Activated B cell treated with CpG ODN at 0.5 μM for 24 hours (primary cell): ENCODE measurements around the gene POLE. TPM values are rescaled to one million over a fixed set of nuclear protein-coding genes. Genes with fewer than 3 reads are reported as not detected.

Source experiments
- ATAC-seq: fragments of 200-7000 bp; cut with Tn5 transposase; one replicate; pipeline ENCODE4 v1.10.0; 2021; ENCODE audit warnings: low read depth, mild to moderate bottlenecking, moderate library complexity
- CTCF ChIA-PET: fragments of 350-600 bp; sonication (Branson Sonifier 250); formaldehyde crosslinking; loops from one replicate; lab custom pipeline; 2021; ENCODE audit warnings: antibody characterized with exemption; lab: Charles Lee
- POLR2A ChIA-PET: fragments of 350-600 bp; sonication (Branson Sonifier 250); formaldehyde crosslinking; loops from one replicate; lab custom pipeline; 2021; ENCODE audit warnings: antibody characterized with exemption; lab: Charles Lee
- DNase-seq: peaks from one replicate; pipeline ENCODE4 v3.0.0; 2022
- H3K27ac Mint-ChIP-seq: one replicate; pipeline ENCODE4 v1.8.0; 2020; ENCODE audit warnings: mixed read lengths
- H3K27me3 Mint-ChIP-seq: one replicate; pipeline ENCODE4 v1.8.0; 2021; ENCODE audit warnings: mixed read lengths
- H3K36me3 Mint-ChIP-seq: one replicate; pipeline ENCODE4 v1.8.0; 2021; ENCODE audit warnings: low read depth, mixed read lengths
- H3K4me1 Mint-ChIP-seq: one replicate; pipeline ENCODE4 v1.8.0; 2021; ENCODE audit warnings: mixed read lengths
- H3K4me3 Mint-ChIP-seq: one replicate; pipeline ENCODE4 v1.8.0; 2020; ENCODE audit warnings: mild to moderate bottlenecking, mixed read lengths
- H3K9me3 Mint-ChIP-seq: one replicate; pipeline ENCODE4 v1.8.0; 2020; ENCODE audit warnings: mixed read lengths
- CTCF ChIP-seq: fragments of 200-600 bp; IDR thresholded peaks from one replicate; pipeline ENCODE4 v1.8.0; 2022; ENCODE audit warnings: antibody characterized with exemption, mild to moderate bottlenecking
- intact Hi-C: fragments of 100-400 bp; cut with micrococcal nuclease; formaldehyde crosslinking; loops from one replicate; pipeline ENCODE4 v1.15.1; 2024
- total RNA-seq: library from RNA; stranded (reverse); gene quantifications from 2 replicates; pipeline ENCODE4 v1.2.3, GENCODE V29; 2022

The POLE gene
- total RNA-seq, 1 donor from 2014 or later = 64.3 TPM

- no peaks in the 10 kb centered on the region for H3K9me3 Mint-ChIP-seq
- peaks cover 81% of the 10 kb centered on the region for H3K36me3 Mint-ChIP-seq
- intact Hi-C loops = no loop called here
- H3K4me1 Mint-ChIP-seq = no peaks in the 10 kb centered on the region
- no peak for ATAC-seq
- no peaks in the 10 kb centered on the region for H3K27me3 Mint-ChIP-seq
- no peak for DNase-seq
- no peak overlapping the region for H3K27ac Mint-ChIP-seq
- TF ChIP-seq CTCF = no peak
- CTCF ChIA-PET = no interaction called here
- H3K4me3 Mint-ChIP-seq = no peak overlapping the region
- POLR2A ChIA-PET = no interaction called here
Observed at GRCh38 chr12:132720606-132721345, 33.6 kb upstream of the POLE start.

GRCh38 chr12:132719954-132720324, 32.8 kb upstream of the POLE start:
- DNase-seq = no peak
- no peak for TF ChIP-seq CTCF
- H3K27me3 Mint-ChIP-seq = no peaks in the 10 kb centered on the region
- ChIA-PET CTCF (no interaction called here), POLR2A (no interaction called here)
- H3K4me1 Mint-ChIP-seq = no peaks in the 10 kb centered on the region
- peaks cover 78% of the 10 kb centered on the region for H3K36me3 Mint-ChIP-seq
- H3K27ac Mint-ChIP-seq = no peak overlapping the region
- no peaks in the 10 kb centered on the region for H3K9me3 Mint-ChIP-seq
- ATAC-seq = no peak
- no peak overlapping the region for H3K4me3 Mint-ChIP-seq
- intact Hi-C loops = no loop called here

- Mint-ChIP-seq H3K27me3 (no peaks in the 10 kb centered on the region), H3K4me3 (no peak overlapping the region), H3K36me3 (peaks cover 77% of the 10 kb centered on the region), H3K4me1 (peaks cover 3% of the 10 kb centered on the region), H3K27ac (no peak overlapping the region), H3K9me3 (no peaks in the 10 kb centered on the region)
- intact Hi-C loops = no loop called here
- ChIA-PET CTCF (no interaction called here), POLR2A (no interaction called here)
- ATAC-seq (no peak), DNase-seq (no peak)
- no peak for TF ChIP-seq CTCF
Observed at GRCh38 chr12:132719141-132719953, 32.2 kb upstream of the POLE start.

GRCh38 chr12:132718644-132719043, 31.5 kb upstream of the POLE start:
- DNase-seq (no peak), ATAC-seq (no peak)
- ChIA-PET CTCF (no interaction called here), POLR2A (no interaction called here)
- Mint-ChIP-seq H3K4me3 (no peak overlapping the region), H3K27me3 (no peaks in the 10 kb centered on the region), H3K27ac (no peak overlapping the region), H3K36me3 (peaks cover 72% of the 10 kb centered on the region), H3K9me3 (no peaks in the 10 kb centered on the region), H3K4me1 (peaks cover 3% of the 10 kb centered on the region)
- no peak for TF ChIP-seq CTCF
- intact Hi-C loops = no loop called here
